K562 (cell line): ENCODE measurements around the gene PHPT1. TPM values are rescaled to one million over a fixed set of nuclear protein-coding genes. Genes with fewer than 3 reads are reported as not detected.

Experiments
- CBX2 ChIP-seq: fragments of 200-600 bp; sonication (generic); IDR thresholded peaks from one replicate; pipeline ENCODE4 v1.6.1; 2012; ENCODE audit warnings: mild to moderate bottlenecking, low read length, inconsistent platforms; ENCODE audit not compliant: insufficient read depth, poor library complexity, severe bottlenecking
- CHD2 ChIP-seq: IDR thresholded peaks from 2 replicates; pipeline ENCODE4 v1.6.1; 2011; ENCODE audit warnings: low read depth, low read length
- FOXK1 ChIP-seq: sonication (generic); formaldehyde crosslinking; IDR thresholded peaks from 2 replicates; pipeline ENCODE4 v1.8.0; 2022; ENCODE audit warnings: missing genetic modification reagents, mild to moderate bottlenecking, borderline replicate concordance
- FOXK2 ChIP-seq, 2 experiments: fragments of 450-650 bp; IDR thresholded peaks in 1 of 2; conservative IDR thresholded peaks in 1 of 2; 2 replicates each; pipeline ENCODE4 v1.6.1; 2016; ENCODE audit warnings: low read depth in 2 of 2, mild to moderate bottlenecking in 1 of 2
- HOXB6 ChIP-seq: fragments of 250-450 bp; sonication (Bioruptor Pico); IDR thresholded peaks from 2 replicates; pipeline ENCODE4 v1.5.1; 2022; ENCODE audit warnings: mild to moderate bottlenecking, borderline replicate concordance
- KHSRP ChIP-seq: fragments of 450-650 bp; IDR thresholded peaks from 2 replicates; pipeline ENCODE4 v1.6.1; 2017
- KLF10 ChIP-seq: fragments of 250-450 bp; sonication (Bioruptor Pico); IDR thresholded peaks from 2 replicates; pipeline ENCODE4 v1.6.1; 2021; ENCODE audit warnings: matching md5 sums
- NR4A1 ChIP-seq, 2 experiments: fragments of 250-450 bp in 1 of 2; fragments of 450-650 bp in 1 of 2; sonication (Bioruptor Pico) in 1 of 2; IDR thresholded peaks; 2 replicates each; pipeline versions ENCODE4 v1.4.0 to v1.6.1; 2016 to 2020; ENCODE audit warnings: mild to moderate bottlenecking in 2 of 2, missing compliant biosample characterization in 1 of 2, missing genetic modification characterization in 1 of 2, moderate library complexity in 1 of 2
- PCBP1 ChIP-seq: fragments of 200-400 bp; formaldehyde crosslinking; IDR thresholded peaks from 2 replicates; pipeline ENCODE4 v1.6.1; 2018; ENCODE audit warnings: mild to moderate bottlenecking, low read depth, low read length; ENCODE audit not compliant: poor library complexity, severe bottlenecking
- POLR2B ChIP-seq: fragments of 450-650 bp; IDR thresholded peaks from 2 replicates; pipeline ENCODE4 v1.6.1; 2018; ENCODE audit warnings: low read depth; ENCODE audit not compliant: partially characterized antibody
- SRF ChIP-seq, 2 experiments: fragments of 250-450, 450-650 bp in 1 of 2; sonication (Bioruptor Pico) in 1 of 2; sonication (generic) in 1 of 2; formaldehyde crosslinking; IDR thresholded peaks; 2 replicates each; pipeline versions ENCODE4 v1.5.0 to v1.5.1; 2020 to 2022; ENCODE audit warnings: mild to moderate bottlenecking in 1 of 2, missing genetic modification reagents in 1 of 2
- ZNF121 ChIP-seq: sonication (generic); formaldehyde crosslinking; conservative IDR thresholded peaks from 2 replicates; pipeline ENCODE4 v1.8.0; 2022; ENCODE audit warnings: missing genetic modification reagents
- ZNF644 ChIP-seq: fragments of 200-800 bp; sonication (Bioruptor generic); IDR thresholded peaks from 2 replicates; pipeline ENCODE4 v1.6.1; 2016; ENCODE audit warnings: low read depth, missing genetic modification characterization, missing compliant biosample characterization
- polyA plus RNA-seq, 8 experiments: library from polyadenylated mRNA; depleted of rRNA in 4 of 8; stranded (reverse) in 5 of 8; unstranded in 3 of 8; fragments of >200 nt; fragmentation: Nextera tagmentation in 2 of 8; fragmentation: Illumina TruSeq in 1 of 8; extraction: Ambion mirVana in 2 of 8; extraction: Trizol in 1 of 8; gene quantifications; 2 replicates each; pipeline versions ENCODE4 v1.2.1 to v1.2.3, GENCODE V29; 2011 to 2014; ENCODE audit warnings: inconsistent platforms in 1 of 8, missing spikeins in 1 of 8
- total RNA-seq, 7 experiments: library from RNA; depleted of rRNA in 6 of 7; stranded (reverse); fragments of >200 nt in 6 of 7; fragmentation: Illumina TruSeq in 2 of 7; extraction: Trizol in 2 of 7; gene quantifications; 2 replicates each; pipeline versions ENCODE4 v1.2.1 to v1.2.3, GENCODE V29; 2011 to 2021; ENCODE audit warnings: low replicate concordance in 1 of 7
- TF ChIP-seq, protein P1 (sequence below): fragments of 250-450 bp; sonication (Bioruptor Pico); IDR thresholded peaks from 2 replicates; pipeline ENCODE4 v1.4.0; 2020; ENCODE audit warnings: mild to moderate bottlenecking, moderate library complexity
- TF ChIP-seq, protein P2 (sequence below): sonication (generic); formaldehyde crosslinking; IDR thresholded peaks from 2 replicates; pipeline ENCODE4 v1.8.0; 2022; ENCODE audit warnings: mild to moderate bottlenecking, missing genetic modification reagents

The PHPT1 gene
- total and polyA plus RNA-seq, 9 of the 15 experiments (the other 6 are each of a cell fraction or from before 2014, with no cell fraction given), result 20.9 to 166 (median 129) TPM

DNA sequence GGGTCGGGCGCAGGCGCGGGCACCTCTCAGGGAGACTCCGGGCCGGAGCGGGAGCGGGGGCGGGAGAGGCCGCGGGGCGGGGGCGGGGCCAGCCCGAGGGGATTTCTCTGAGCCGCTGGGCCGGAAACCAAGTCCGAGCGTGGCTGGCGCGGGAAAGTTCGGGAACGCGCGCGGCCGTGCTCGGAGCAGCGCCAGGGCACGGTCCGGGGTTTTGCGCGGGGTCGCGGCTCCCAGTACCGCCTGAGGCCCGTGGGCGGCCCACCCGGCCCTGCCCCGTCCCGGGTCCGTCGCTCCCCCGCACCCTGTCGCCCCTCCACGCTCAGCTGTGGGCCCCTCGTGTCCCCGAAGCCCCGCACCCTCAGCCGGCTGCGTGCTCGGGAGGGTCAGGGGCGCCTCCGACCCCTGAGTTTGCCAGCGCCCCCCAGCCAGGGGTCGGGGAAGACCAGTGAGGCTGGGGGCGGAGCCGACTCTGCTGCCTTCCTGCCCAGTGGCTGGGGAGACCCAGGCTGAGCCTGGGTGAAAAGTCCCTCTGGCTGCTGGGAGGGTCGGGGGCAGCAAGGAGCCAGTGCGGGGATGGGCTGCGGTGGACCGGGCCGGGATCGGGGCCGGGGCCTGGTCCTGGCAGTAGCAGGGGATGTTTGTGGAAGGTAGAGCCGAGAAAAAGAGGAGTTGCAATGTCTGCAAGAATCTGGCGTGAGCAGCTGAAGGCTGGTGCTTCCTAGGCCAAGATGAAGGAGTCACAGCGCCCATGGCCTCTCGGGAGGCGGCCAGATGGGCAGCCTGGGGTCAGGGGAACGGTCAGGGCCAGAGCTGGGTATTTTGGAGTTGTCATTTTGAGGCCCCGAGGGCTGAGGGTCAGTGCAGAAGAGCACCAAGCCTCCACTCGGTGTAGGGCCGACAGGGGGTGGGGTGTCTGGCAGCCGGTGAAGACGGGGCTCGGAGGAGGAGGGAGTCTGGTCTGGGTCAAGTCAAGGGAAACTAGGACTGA lies 37.7 kb downstream of the PHPT1 start (continued):
- TF ChIP-seq, protein P1, sequence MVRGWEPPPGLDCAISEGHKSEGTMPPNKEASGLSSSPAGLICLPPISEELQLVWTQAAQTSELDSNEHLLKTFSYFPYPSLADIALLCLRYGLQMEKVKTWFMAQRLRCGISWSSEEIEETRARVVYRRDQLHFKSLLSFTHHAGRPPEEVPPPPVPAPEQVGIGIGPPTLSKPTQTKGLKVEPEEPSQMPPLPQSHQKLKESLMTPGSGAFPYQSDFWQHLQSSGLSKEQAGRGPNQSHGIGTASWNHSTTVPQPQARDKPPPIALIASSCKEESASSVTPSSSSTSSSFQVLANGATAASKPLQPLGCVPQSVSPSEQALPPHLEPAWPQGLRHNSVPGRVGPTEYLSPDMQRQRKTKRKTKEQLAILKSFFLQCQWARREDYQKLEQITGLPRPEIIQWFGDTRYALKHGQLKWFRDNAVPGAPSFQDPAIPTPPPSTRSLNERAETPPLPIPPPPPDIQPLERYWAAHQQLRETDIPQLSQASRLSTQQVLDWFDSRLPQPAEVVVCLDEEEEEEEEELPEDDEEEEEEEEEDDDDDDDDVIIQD (CRISPR knock-in tag), result no peak
- TF ChIP-seq FOXK2 (conservative IDR thresholded peaks at IDR 0.05 in 1 of 2, IDR thresholded peaks at IDR 0.05 in 1 of 2; ENCODE audit: low read depth in 2 of 2), result no peak
- no peak for TF ChIP-seq CBX2
- no peak for TF ChIP-seq ZNF644 (tag)
- TF ChIP-seq, protein P2, sequence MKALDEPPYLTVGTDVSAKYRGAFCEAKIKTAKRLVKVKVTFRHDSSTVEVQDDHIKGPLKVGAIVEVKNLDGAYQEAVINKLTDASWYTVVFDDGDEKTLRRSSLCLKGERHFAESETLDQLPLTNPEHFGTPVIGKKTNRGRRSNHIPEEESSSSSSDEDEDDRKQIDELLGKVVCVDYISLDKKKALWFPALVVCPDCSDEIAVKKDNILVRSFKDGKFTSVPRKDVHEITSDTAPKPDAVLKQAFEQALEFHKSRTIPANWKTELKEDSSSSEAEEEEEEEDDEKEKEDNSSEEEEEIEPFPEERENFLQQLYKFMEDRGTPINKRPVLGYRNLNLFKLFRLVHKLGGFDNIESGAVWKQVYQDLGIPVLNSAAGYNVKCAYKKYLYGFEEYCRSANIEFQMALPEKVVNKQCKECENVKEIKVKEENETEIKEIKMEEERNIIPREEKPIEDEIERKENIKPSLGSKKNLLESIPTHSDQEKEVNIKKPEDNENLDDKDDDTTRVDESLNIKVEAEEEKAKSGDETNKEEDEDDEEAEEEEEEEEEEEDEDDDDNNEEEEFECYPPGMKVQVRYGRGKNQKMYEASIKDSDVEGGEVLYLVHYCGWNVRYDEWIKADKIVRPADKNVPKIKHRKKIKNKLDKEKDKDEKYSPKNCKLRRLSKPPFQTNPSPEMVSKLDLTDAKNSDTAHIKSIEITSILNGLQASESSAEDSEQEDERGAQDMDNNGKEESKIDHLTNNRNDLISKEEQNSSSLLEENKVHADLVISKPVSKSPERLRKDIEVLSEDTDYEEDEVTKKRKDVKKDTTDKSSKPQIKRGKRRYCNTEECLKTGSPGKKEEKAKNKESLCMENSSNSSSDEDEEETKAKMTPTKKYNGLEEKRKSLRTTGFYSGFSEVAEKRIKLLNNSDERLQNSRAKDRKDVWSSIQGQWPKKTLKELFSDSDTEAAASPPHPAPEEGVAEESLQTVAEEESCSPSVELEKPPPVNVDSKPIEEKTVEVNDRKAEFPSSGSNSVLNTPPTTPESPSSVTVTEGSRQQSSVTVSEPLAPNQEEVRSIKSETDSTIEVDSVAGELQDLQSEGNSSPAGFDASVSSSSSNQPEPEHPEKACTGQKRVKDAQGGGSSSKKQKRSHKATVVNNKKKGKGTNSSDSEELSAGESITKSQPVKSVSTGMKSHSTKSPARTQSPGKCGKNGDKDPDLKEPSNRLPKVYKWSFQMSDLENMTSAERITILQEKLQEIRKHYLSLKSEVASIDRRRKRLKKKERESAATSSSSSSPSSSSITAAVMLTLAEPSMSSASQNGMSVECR (CRISPR knock-in tag), result no peak
- no peak for TF ChIP-seq NR4A1 (CRISPR knock-in tag; IDR thresholded peaks at IDR 0.05)
- TF ChIP-seq NR4A1 (tag; IDR thresholded peaks at IDR 0.05), result no peak
- TF ChIP-seq FOXK1 (CRISPR knock-in tag), result peak; percentile 70; the same call in 1 of the 2 replicates
- no peak for TF ChIP-seq ZNF121
- TF ChIP-seq KHSRP, result no peak
- no peak for TF ChIP-seq POLR2B
- no peak for TF ChIP-seq KLF10 (CRISPR knock-in tag)
- TF ChIP-seq SRF (CRISPR knock-in tag; IDR thresholded peaks at IDR 0.05), result 0 out of 4 replicates have a peak, but pooled peaks of 1 of the 2 experiments have one; percentile 21
- peak; percentile 24 for TF ChIP-seq PCBP1
- TF ChIP-seq CHD2, result no peak
- no peak for TF ChIP-seq HOXB6
